Liver (tissue), 9 donors: ENCODE results near the gene RNF225. TPM values are rescaled to one million over a fixed set of nuclear protein-coding genes. Genes with fewer than 3 reads are reported as not detected.

ENCODE experiments used
- DNase-seq: peaks from one replicate; pipeline ENCODE4 v3.0.0-alpha.2; 2017; ENCODE audit warnings: low spot score
- H3K27ac ChIP-seq, 2 donors: one replicate each; pipeline ENCODE4 v1.7.0; 2013; ENCODE audit warnings: inconsistent platforms in 2 of 2, low read length in 2 of 2, control low read depth in 1 of 2, low read depth in 1 of 2, mild to moderate bottlenecking in 1 of 2
- H3K27me3 ChIP-seq, 4 donors: one replicate each; pipeline versions ENCODE4 v1.6.1 to v1.7.0; 2013; ENCODE audit warnings: low read length in 3 of 4, inconsistent platforms in 1 of 4, mild to moderate bottlenecking in 1 of 4, moderate library complexity in 1 of 4; ENCODE audit not compliant: control insufficient read depth in 4 of 4, insufficient read depth in 4 of 4
- H3K36me3 ChIP-seq, 4 donors: one replicate each; pipeline versions ENCODE4 v1.6.1 to v1.7.0; 2013; ENCODE audit warnings: low read length in 3 of 4, mild to moderate bottlenecking in 3 of 4, low read depth in 1 of 4, moderate library complexity in 1 of 4; ENCODE audit not compliant: control insufficient read depth in 4 of 4, insufficient read depth in 3 of 4
- H3K4me1 ChIP-seq, 4 donors: one replicate each; pipeline versions ENCODE4 v1.6.1 to v1.7.0; 2013; ENCODE audit warnings: low read length in 3 of 4, mild to moderate bottlenecking in 3 of 4, moderate library complexity in 1 of 4; ENCODE audit not compliant: control insufficient read depth in 4 of 4, insufficient read depth in 4 of 4
- H3K4me3 ChIP-seq, 3 donors: one replicate each; pipeline versions ENCODE4 v1.6.1 to v1.7.0; 2013; ENCODE audit warnings: low read length in 3 of 3, control low read depth in 1 of 3, low read depth in 1 of 3, mild to moderate bottlenecking in 1 of 3
- H3K9ac ChIP-seq, 2 donors: one replicate each; pipeline ENCODE4 v1.7.0; 2013; ENCODE audit warnings: low read length in 2 of 2, mild to moderate bottlenecking in 2 of 2, moderate library complexity in 2 of 2, control low read depth in 1 of 2, low read depth in 1 of 2
- H3K9me3 ChIP-seq, 4 donors: one replicate each; pipeline versions ENCODE4 v1.6.1 to v1.7.0; 2013; ENCODE audit warnings: low read length in 3 of 4; ENCODE audit not compliant: control insufficient read depth in 4 of 4
- CTCF ChIP-seq: fragments of 150-350 bp; IDR thresholded peaks from 2 replicates; pipeline ENCODE4 v1.5.1; 2017; ENCODE audit warnings: improper control_type of control experiment, low read depth, low read length; ENCODE audit not compliant: missing input control
- EGR1 ChIP-seq, 2 donors: IDR thresholded peaks; 2 replicates each; pipeline ENCODE4 v1.6.1; 2016 to 2018; ENCODE audit warnings: antibody characterized with exemption in 2 of 2, low read depth in 2 of 2
- FOXA1 ChIP-seq: IDR thresholded peaks from 2 replicates; pipeline ENCODE4 v1.6.1; 2016; ENCODE audit warnings: antibody characterized with exemption
- FOXA2 ChIP-seq: IDR thresholded peaks from 2 replicates; pipeline ENCODE4 v1.6.1; 2016; ENCODE audit warnings: antibody characterized with exemption
- GABPA ChIP-seq, 2 donors: IDR thresholded peaks in 1 of 2; conservative IDR thresholded peaks in 1 of 2; 2 replicates each; pipeline ENCODE4 v1.6.1; 2016; ENCODE audit warnings: antibody characterized with exemption in 2 of 2, mild to moderate bottlenecking in 1 of 2, moderate library complexity in 1 of 2
- HNF4A ChIP-seq, 2 donors: conservative IDR thresholded peaks; 2 replicates each; pipeline ENCODE4 v1.6.1; 2016; ENCODE audit warnings: antibody characterized with exemption in 2 of 2, mild to moderate bottlenecking in 2 of 2
- HNF4G ChIP-seq: IDR thresholded peaks from 2 replicates; pipeline ENCODE4 v1.6.1; 2016; ENCODE audit warnings: antibody characterized with exemption
- JUND ChIP-seq, 2 donors: IDR thresholded peaks; 2 replicates each; pipeline ENCODE4 v1.6.1; 2016; ENCODE audit warnings: antibody characterized with exemption in 2 of 2
- MAX ChIP-seq: IDR thresholded peaks from 2 replicates; pipeline ENCODE4 v1.6.1; 2016; ENCODE audit warnings: antibody characterized with exemption
- NR2F2 ChIP-seq: IDR thresholded peaks from 2 replicates; pipeline ENCODE4 v1.6.1; 2016; ENCODE audit warnings: antibody characterized with exemption
- RAD21 ChIP-seq, 2 donors: IDR thresholded peaks; 2 replicates each; pipeline ENCODE4 v1.6.1; 2016; ENCODE audit warnings: antibody characterized with exemption in 2 of 2, mild to moderate bottlenecking in 2 of 2
- REST ChIP-seq: IDR thresholded peaks from 2 replicates; pipeline ENCODE4 v1.6.1; 2016; ENCODE audit warnings: antibody characterized with exemption, mild to moderate bottlenecking
- RXRA ChIP-seq, 2 donors: IDR thresholded peaks; 2 replicates each; pipeline ENCODE4 v1.6.1; 2017 to 2018; ENCODE audit warnings: antibody characterized with exemption in 2 of 2, mild to moderate bottlenecking in 1 of 2
- SP1 ChIP-seq: IDR thresholded peaks from 2 replicates; pipeline ENCODE4 v1.6.1; 2018; ENCODE audit warnings: antibody characterized with exemption, mild to moderate bottlenecking
- TAF1 ChIP-seq: conservative IDR thresholded peaks from 2 replicates; pipeline ENCODE4 v1.6.1; 2016; ENCODE audit warnings: antibody characterized with exemption, mild to moderate bottlenecking
- YY1 ChIP-seq: IDR thresholded peaks from 2 replicates; pipeline ENCODE4 v1.6.1; 2016; ENCODE audit warnings: antibody characterized with exemption, mild to moderate bottlenecking
- ZBTB33 ChIP-seq: IDR thresholded peaks from 2 replicates; pipeline ENCODE4 v1.6.1; 2016; ENCODE audit warnings: antibody characterized with exemption
- WGBS: extraction: QIAGEN DNeasy Blood & Tissue Kit; methylation state at CpG from one replicate; pipeline ENCODE4 v1.1.7; 2013; 5-methylcytosine and 5-hydroxymethylcytosine counted together
- polyA plus RNA-seq, 2 donors: library from polyadenylated mRNA; stranded (reverse) in 1 of 2; unstranded in 1 of 2; fragments of 200-250 nt in 1 of 2; fragments of >200 nt in 1 of 2; fragmentation: Nextera tagmentation in 1 of 2; extraction: Ambion mirVana in 1 of 2; gene quantifications; one replicate each; pipeline versions ENCODE4 v1.2.1 to v1.2.3, GENCODE V29; 2013 to 2015
- total RNA-seq, 2 donors: library from RNA; depleted of rRNA; stranded (reverse); fragments of >200 nt; gene quantifications; one replicate each; pipeline ENCODE4 v1.2.3, GENCODE V29; 2014
- donor health status: healthy.
- donor health status: healthy.
- donor health status: healthy.
- donor health status: healthy.
- donor health status: healthy.

Gene RNF225
- total and polyA plus RNA-seq, 4 donors = not detected

GRCh38 chr19:58379246-58379645, 16.2 kb upstream of the RNF225 start:
- Histone ChIP-seq H3K36me3 (no peaks in the 10 kb centered on the region), H3K9ac (no peak overlapping the region), H3K4me1 (peaks cover 3 to 26% (median 18%) of the 10 kb centered on the region in 4 donors), H3K27me3 (no peaks in the 10 kb centered on the region), H3K27ac (no peak overlapping the region), H3K9me3 (no peaks in the 10 kb centered on the region), H3K4me3 (peak overlapping the region in 1 of 3 donors; percentile 16)
- no peak for TF ChIP-seq HNF4A (conservative IDR thresholded peaks at IDR 0.05)
- no peak for TF ChIP-seq JUND (IDR thresholded peaks at IDR 0.05)
- no peak for TF ChIP-seq REST
- no peak for TF ChIP-seq GABPA (IDR thresholded peaks at IDR 0.05 in 1 of 2, conservative IDR thresholded peaks at IDR 0.05 in 1 of 2)
- TF ChIP-seq HNF4G = no peak
- TF ChIP-seq RXRA (IDR thresholded peaks at IDR 0.05) = no peak
- no peak for TF ChIP-seq MAX
- no peak for TF ChIP-seq EGR1 (IDR thresholded peaks at IDR 0.05; ENCODE audit: low read depth in 2 of 2)
- TF ChIP-seq YY1 = no peak
- TF ChIP-seq ZBTB33 = no peak
- no peak for TF ChIP-seq CTCF
- TF ChIP-seq SP1 = no peak
- TF ChIP-seq FOXA1 = no peak
- no peak for TF ChIP-seq RAD21 (IDR thresholded peaks at IDR 0.05)
- TF ChIP-seq TAF1 = no peak
- TF ChIP-seq FOXA2 = no peak
- TF ChIP-seq NR2F2 = no peak
- DNase-seq = no peak
- 93% methylated on average over 6 of the region's 6 CpGs for WGBS
